Osteoblast (primary cell): ENCODE data around the gene CNOT6. TPM values are rescaled to one million over a fixed set of nuclear protein-coding genes. Genes with fewer than 3 reads are reported as not detected.
A peak's percentile ranks its signal among the peaks of the same experiment; 100 is the strongest.

Source experiments
- DNase-seq: peaks from one replicate; pipeline ENCODE4 v3.0.0; 2011; ENCODE audit warnings: low spot score, mixed read lengths; ENCODE audit not compliant: insufficient read length; ENCODE audit errors: missing footprints
- H2AFZ ChIP-seq: 2 replicates; pipeline ENCODE4 v1.6.0; 2011; ENCODE audit warnings: mild to moderate bottlenecking, low read length
- H3K27ac ChIP-seq: 2 replicates; pipeline ENCODE4 v1.5.1; 2011; ENCODE audit warnings: mild to moderate bottlenecking, low read depth, low read length, moderate library complexity
- H3K27me3 ChIP-seq: 2 replicates; pipeline ENCODE4 v1.6.0; 2012; ENCODE audit warnings: mild to moderate bottlenecking, control low read depth, inconsistent platforms, low read length, moderate library complexity; ENCODE audit not compliant: insufficient read depth
- H3K36me3 ChIP-seq: 2 replicates; pipeline ENCODE4 v1.5.1; 2011; ENCODE audit warnings: mild to moderate bottlenecking, low read length, control low read depth, moderate library complexity; ENCODE audit not compliant: insufficient read depth
- H3K4me1 ChIP-seq: 2 replicates; pipeline ENCODE4 v1.5.1; 2011; ENCODE audit warnings: mild to moderate bottlenecking, low read length, control low read depth, moderate library complexity; ENCODE audit not compliant: insufficient read depth
- H3K4me2 ChIP-seq: 2 replicates; pipeline ENCODE4 v1.6.0; 2011; ENCODE audit warnings: mild to moderate bottlenecking, low read length; ENCODE audit not compliant: insufficient read depth
- H3K4me3 ChIP-seq: fragments of 200-600 bp; sonication (generic); 3 replicates; pipeline ENCODE4 v1.5.1; 2012; ENCODE audit warnings: mild to moderate bottlenecking, low read length, inconsistent platforms; ENCODE audit not compliant: insufficient read depth
- H3K79me2 ChIP-seq: 2 replicates; pipeline ENCODE4 v1.6.0; 2012; ENCODE audit warnings: mild to moderate bottlenecking, low read length, control low read depth, inconsistent platforms; ENCODE audit not compliant: insufficient read depth
- H3K9me3 ChIP-seq: 2 replicates; pipeline ENCODE4 v1.5.1; 2011; ENCODE audit warnings: low read depth, low read length, control low read depth
- H4K20me1 ChIP-seq: 2 replicates; pipeline ENCODE4 v1.6.0; 2012; ENCODE audit warnings: mild to moderate bottlenecking, low read length, control low read depth; ENCODE audit not compliant: insufficient read depth
- CTCF ChIP-seq: IDR thresholded peaks from 2 replicates; pipeline ENCODE4 v1.5.1; 2011; ENCODE audit warnings: mild to moderate bottlenecking, low read depth, low read length, moderate library complexity; ENCODE audit errors: extremely low read depth
- total RNA-seq: library from RNA; depleted of rRNA; stranded (reverse); fragments of >200 nt; gene quantifications from 2 replicates; pipeline ENCODE4 v1.2.3, GENCODE V29; 2012

The CNOT6 gene
- total RNA-seq, 1 donor, result 8.3 TPM

- Histone ChIP-seq H3K27me3 (peaks cover 33% of the 10 kb centered on the region), H3K4me1 (no peaks in the 10 kb centered on the region), H2AFZ (no peak overlapping the region), H3K9me3 (no peaks in the 10 kb centered on the region), H3K79me2 (no peaks in the 10 kb centered on the region), H3K27ac (no peak overlapping the region), H3K4me3 (no peak overlapping the region), H4K20me1 (no peaks in the 10 kb centered on the region), H3K36me3 (no peaks in the 10 kb centered on the region), H3K4me2 (no peak overlapping the region)
- TF ChIP-seq CTCF, result no peak
- DNase-seq, result peak; percentile 80
Observed at GRCh38 chr5:180595381-180596114, 101.4 kb downstream of the CNOT6 start.

- Histone ChIP-seq H3K79me2 (no peaks in the 10 kb centered on the region), H3K4me3 (no peak overlapping the region), H3K4me1 (no peaks in the 10 kb centered on the region), H3K4me2 (no peak overlapping the region), H4K20me1 (no peaks in the 10 kb centered on the region), H2AFZ (no peak overlapping the region), H3K27me3 (peaks cover 26% of the 10 kb centered on the region), H3K36me3 (no peaks in the 10 kb centered on the region), H3K9me3 (no peaks in the 10 kb centered on the region), H3K27ac (no peak overlapping the region)
- TF ChIP-seq CTCF, result no peak
- DNase-seq, result peak; percentile 48
Observed at GRCh38 chr5:180596115-180596667, 102.0 kb downstream of the CNOT6 start.

GRCh38 chr5:180596668-180597231 is 102.6 kb downstream of the CNOT6 start:
- DNase-seq, result peak; percentile 55
- no peak overlapping the region for H3K4me2 ChIP-seq
- H3K27ac ChIP-seq, result no peak overlapping the region
- no peaks in the 10 kb centered on the region for H4K20me1 ChIP-seq
- H3K36me3 ChIP-seq, result no peaks in the 10 kb centered on the region
- no peaks in the 10 kb centered on the region for H3K79me2 ChIP-seq
- H3K9me3 ChIP-seq, result no peaks in the 10 kb centered on the region
- H2AFZ ChIP-seq, result no peak overlapping the region
- H3K27me3 ChIP-seq, result peaks cover 21% of the 10 kb centered on the region
- no peak overlapping the region for H3K4me3 ChIP-seq
- H3K4me1 ChIP-seq, result no peaks in the 10 kb centered on the region
- no peak for TF ChIP-seq CTCF

- Histone ChIP-seq H3K79me2 (no peaks in the 10 kb centered on the region), H3K27me3 (peaks cover 6% of the 10 kb centered on the region), H3K36me3 (no peaks in the 10 kb centered on the region), H3K4me1 (no peaks in the 10 kb centered on the region), H3K4me2 (no peak overlapping the region), H3K9me3 (no peaks in the 10 kb centered on the region), H3K27ac (no peak overlapping the region), H3K4me3 (no peak overlapping the region), H2AFZ (no peak overlapping the region), H4K20me1 (no peaks in the 10 kb centered on the region)
- DNase-seq, result peak; percentile 65
- TF ChIP-seq CTCF, result no peak
Observed at GRCh38 chr5:180598316-180598701, 104.1 kb downstream of the CNOT6 start.
